Measurements from ENCODE around the gene RSU1. TPM values are rescaled to one million over a fixed set of nuclear protein-coding genes. Genes with fewer than 3 reads are reported as not detected.

The RSU1 gene
- total RNA-seq, 1 donor from 2014 or later, result 25.0 TPM

DNA sequence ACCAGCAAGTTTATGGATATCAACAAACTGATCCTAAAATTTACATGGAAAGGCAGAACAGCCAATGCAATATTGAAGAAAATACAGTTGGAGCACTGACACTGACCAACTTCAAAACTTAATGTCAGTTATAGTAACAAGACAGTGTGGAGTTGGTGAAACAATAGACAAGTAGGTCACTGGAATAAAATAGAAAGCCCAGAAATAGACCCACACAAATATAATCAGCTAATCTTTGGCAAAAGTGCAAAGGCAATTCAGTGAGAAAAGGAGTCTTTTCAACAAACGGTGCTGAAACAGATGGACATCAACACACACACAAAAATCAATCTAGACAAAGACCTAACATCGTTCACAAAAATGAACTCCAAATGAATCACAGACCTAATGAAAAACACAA, 13.8 kb downstream of the RSU1 start:
- no peak for FAIRE-seq
- H3K4me3 ChIP-seq (ENCODE audit: low read depth, low read length), result no peak overlapping the region
- no peaks in the 10 kb centered on the region for H3K36me3 ChIP-seq (ENCODE audit: control insufficient read depth, insufficient read depth, low read length)
- DNase-seq (ENCODE audit: low read depth), result no peak
- TF ChIP-seq, protein P1, sequence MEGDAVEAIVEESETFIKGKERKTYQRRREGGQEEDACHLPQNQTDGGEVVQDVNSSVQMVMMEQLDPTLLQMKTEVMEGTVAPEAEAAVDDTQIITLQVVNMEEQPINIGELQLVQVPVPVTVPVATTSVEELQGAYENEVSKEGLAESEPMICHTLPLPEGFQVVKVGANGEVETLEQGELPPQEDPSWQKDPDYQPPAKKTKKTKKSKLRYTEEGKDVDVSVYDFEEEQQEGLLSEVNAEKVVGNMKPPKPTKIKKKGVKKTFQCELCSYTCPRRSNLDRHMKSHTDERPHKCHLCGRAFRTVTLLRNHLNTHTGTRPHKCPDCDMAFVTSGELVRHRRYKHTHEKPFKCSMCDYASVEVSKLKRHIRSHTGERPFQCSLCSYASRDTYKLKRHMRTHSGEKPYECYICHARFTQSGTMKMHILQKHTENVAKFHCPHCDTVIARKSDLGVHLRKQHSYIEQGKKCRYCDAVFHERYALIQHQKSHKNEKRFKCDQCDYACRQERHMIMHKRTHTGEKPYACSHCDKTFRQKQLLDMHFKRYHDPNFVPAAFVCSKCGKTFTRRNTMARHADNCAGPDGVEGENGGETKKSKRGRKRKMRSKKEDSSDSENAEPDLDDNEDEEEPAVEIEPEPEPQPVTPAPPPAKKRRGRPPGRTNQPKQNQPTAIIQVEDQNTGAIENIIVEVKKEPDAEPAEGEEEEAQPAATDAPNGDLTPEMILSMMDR (IDR thresholded peaks at IDR 0.05; ENCODE audit: insufficient read depth, low read length, severe bottlenecking), result no peak
- H3K27me3 ChIP-seq (ENCODE audit: control insufficient read depth, insufficient read depth, low read length), result no peaks in the 10 kb centered on the region

DNA sequence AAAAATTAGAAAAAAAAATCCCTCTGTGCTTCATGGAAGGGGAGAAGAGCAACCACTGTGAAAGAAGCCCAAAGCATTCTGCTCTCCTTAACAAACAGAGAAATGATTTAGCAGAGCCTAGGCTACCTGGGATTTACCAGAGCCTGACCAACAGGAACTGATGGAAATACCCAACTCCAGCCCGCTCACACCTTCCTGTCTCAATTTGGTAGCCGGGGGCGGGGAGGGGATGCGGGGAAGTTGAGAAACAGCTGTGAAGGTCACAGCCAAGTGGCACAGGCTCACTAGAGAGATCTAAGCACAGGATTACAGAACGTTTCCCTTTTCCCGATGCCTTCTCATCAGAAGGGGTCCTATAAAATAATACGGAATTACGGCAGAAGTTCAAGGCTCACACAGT, 17.6 kb downstream of the RSU1 start:
- H3K4me3 ChIP-seq (ENCODE audit: low read depth, low read length), result no peak overlapping the region
- FAIRE-seq, result no peak
- H3K36me3 ChIP-seq (ENCODE audit: control insufficient read depth, insufficient read depth, low read length), result no peaks in the 10 kb centered on the region
- H3K27me3 ChIP-seq (ENCODE audit: control insufficient read depth, insufficient read depth, low read length), result no peaks in the 10 kb centered on the region
- TF ChIP-seq, protein P1 (IDR thresholded peaks at IDR 0.05; ENCODE audit: insufficient read depth, low read length, severe bottlenecking), result no peak
- no peak for DNase-seq (ENCODE audit: low read depth)

DNA sequence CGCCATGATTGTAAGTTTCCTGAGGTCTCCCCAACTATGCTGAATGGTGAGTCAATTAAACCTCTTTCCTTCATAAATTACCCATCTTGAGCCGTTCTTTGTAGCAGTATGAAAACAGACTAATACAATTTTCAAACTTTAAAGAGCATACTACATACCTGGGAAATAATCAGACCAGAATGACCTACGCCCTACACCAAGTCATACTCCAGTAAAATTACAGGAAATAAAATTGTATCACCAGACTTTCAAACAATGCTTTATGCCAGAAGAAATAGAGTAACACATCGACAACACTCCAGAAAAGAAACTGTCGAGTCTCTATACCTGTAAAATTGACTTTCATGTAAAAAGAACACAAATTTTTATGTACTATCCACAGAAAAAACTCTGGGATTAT, 18.7 kb downstream of the RSU1 start:
- H3K4me3 ChIP-seq (ENCODE audit: low read depth, low read length), result no peak overlapping the region
- no peak for DNase-seq (ENCODE audit: low read depth)
- no peak for FAIRE-seq
- TF ChIP-seq, protein P1 (IDR thresholded peaks at IDR 0.05; ENCODE audit: insufficient read depth, low read length, severe bottlenecking), result no peak
- no peaks in the 10 kb centered on the region for H3K36me3 ChIP-seq (ENCODE audit: control insufficient read depth, insufficient read depth, low read length)
- H3K27me3 ChIP-seq (ENCODE audit: control insufficient read depth, insufficient read depth, low read length), result no peaks in the 10 kb centered on the region

GRCh38 chr10:16795410-16796073, 21.7 kb downstream of the RSU1 start:
- TF ChIP-seq, protein P1 (IDR thresholded peaks at IDR 0.05; ENCODE audit: insufficient read depth, low read length, severe bottlenecking), result no peak
- DNase-seq (ENCODE audit: low read depth) (no peak), FAIRE-seq (no peak)
- Histone ChIP-seq H3K4me3 (ENCODE audit: low read depth, low read length) (no peak overlapping the region), H3K36me3 (ENCODE audit: control insufficient read depth, insufficient read depth, low read length) (no peaks in the 10 kb centered on the region), H3K27me3 (ENCODE audit: control insufficient read depth, insufficient read depth, low read length) (no peaks in the 10 kb centered on the region)

DNA sequence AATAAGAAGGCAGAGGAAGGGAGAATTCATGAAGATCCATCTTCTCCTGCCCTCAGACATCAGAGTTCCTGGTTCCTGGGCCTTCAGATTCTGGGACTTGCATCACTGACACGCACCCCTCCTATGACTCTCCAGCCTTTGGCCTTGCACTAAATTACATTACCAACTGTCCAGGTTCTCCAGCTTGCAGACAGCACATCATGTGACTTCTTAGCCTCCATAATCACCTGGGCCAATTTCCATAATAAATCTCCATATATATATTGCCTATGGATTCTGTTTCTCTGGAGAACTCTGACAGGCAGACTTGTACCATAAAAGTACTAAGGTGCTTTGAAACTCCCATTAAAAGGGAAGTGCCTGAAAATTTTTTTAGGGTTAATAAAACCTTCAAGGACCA, 23.2 kb downstream of the RSU1 start:
- DNase-seq (ENCODE audit: low read depth), result no peak
- TF ChIP-seq, protein P1 (IDR thresholded peaks at IDR 0.05; ENCODE audit: insufficient read depth, low read length, severe bottlenecking), result no peak
- no peak for FAIRE-seq
- Histone ChIP-seq H3K36me3 (ENCODE audit: control insufficient read depth, insufficient read depth, low read length) (no peaks in the 10 kb centered on the region), H3K27me3 (ENCODE audit: control insufficient read depth, insufficient read depth, low read length) (no peaks in the 10 kb centered on the region), H3K4me3 (ENCODE audit: low read depth, low read length) (no peak overlapping the region)

GRCh38 chr10:16792675-16793074, 24.5 kb downstream of the RSU1 start:
- H3K36me3 ChIP-seq (ENCODE audit: control insufficient read depth, insufficient read depth, low read length), result no peaks in the 10 kb centered on the region
- no peak for DNase-seq (ENCODE audit: low read depth)
- no peak overlapping the region for H3K4me3 ChIP-seq (ENCODE audit: low read depth, low read length)
- no peaks in the 10 kb centered on the region for H3K27me3 ChIP-seq (ENCODE audit: control insufficient read depth, insufficient read depth, low read length)
- TF ChIP-seq, protein P1 (IDR thresholded peaks at IDR 0.05; ENCODE audit: insufficient read depth, low read length, severe bottlenecking), result no peak
- no peak for FAIRE-seq

Measured in bronchial epithelial cell (primary cell).